NCI-H1436 treated with DMSO at 0.1 percent for 48 hours (cell line): ENCODE measurements around the gene CCND1.

Source experiments
- DNase-seq: peaks from one replicate; lab custom pipeline; 2025; lab: John Stamatoyannopoulos, UW

CCND1 gene

GRCh38 chr11:69641681-69642548 lies 959 bp downstream of the CCND1 start:
- no peak for DNase-seq

GRCh38 chr11:69642549-69642912 lies 1.6 kb downstream of the CCND1 start:
- no peak for DNase-seq

- DNase-seq = no peak
Observed at GRCh38 chr11:69642913-69643632, 2.1 kb downstream of the CCND1 start.

GRCh38 chr11:69643646-69644045 lies 2.7 kb downstream of the CCND1 start:
- DNase-seq = no peak

- no peak for DNase-seq
Observed at GRCh38 chr11:69644071-69644961, 3.4 kb downstream of the CCND1 start.

- no peak for DNase-seq
Observed at GRCh38 chr11:69644962-69645675, 4.2 kb downstream of the CCND1 start.

GRCh38 chr11:69645801-69646492 lies 5.0 kb downstream of the CCND1 start:
- no peak for DNase-seq

- no peak for DNase-seq
Observed at GRCh38 chr11:69646493-69647389, 5.8 kb downstream of the CCND1 start.

GRCh38 chr11:69647390-69647748 lies 6.4 kb downstream of the CCND1 start:
- DNase-seq = no peak

- no peak for DNase-seq
Observed at GRCh38 chr11:69647761-69648497, 7.0 kb downstream of the CCND1 start.

- no peak for DNase-seq
Observed at GRCh38 chr11:69648679-69649575, 8.0 kb downstream of the CCND1 start.

GRCh38 chr11:69649576-69649900 lies 8.6 kb downstream of the CCND1 start:
- DNase-seq = no peak

- no peak for DNase-seq
Observed at GRCh38 chr11:69650081-69650831, 9.3 kb downstream of the CCND1 start.

GRCh38 chr11:69650832-69651344 lies 9.9 kb downstream of the CCND1 start:
- no peak for DNase-seq

GRCh38 chr11:69651834-69652620 lies 11.1 kb downstream of the CCND1 start:
- no peak for DNase-seq

- DNase-seq = no peak
Observed at GRCh38 chr11:69652999-69653398, 12.0 kb downstream of the CCND1 start.
